Activated CD8-positive, alpha-beta memory T cell treated with anti-CD3 and anti-CD28 coated beads for 48 hours (primary cell): ENCODE data around the gene ADAMTSL5.

ENCODE experiments used
- DNase-seq, 3 experiments: peaks; one replicate each; pipeline ENCODE4 v3.0.0-alpha.2; 2020; ENCODE audit warnings: low read depth in 2 of 3, low spot score in 2 of 3

The ADAMTSL5 gene

GRCh38 chr19:1496714-1497577 is 15.9 kb downstream of the ADAMTSL5 start:
- DNase-seq, result no peak

- no peak for DNase-seq
Measured at GRCh38 chr19:1495799-1496713, 16.8 kb downstream of the ADAMTSL5 start.

GRCh38 chr19:1495051-1495798 is 17.6 kb downstream of the ADAMTSL5 start:
- DNase-seq, result no peak

GRCh38 chr19:1494115-1494815 is 18.6 kb downstream of the ADAMTSL5 start:
- DNase-seq, result no peak

- DNase-seq, result no peak
Measured at GRCh38 chr19:1492474-1493006, 20.3 kb downstream of the ADAMTSL5 start.

- DNase-seq, result no peak
Measured at GRCh38 chr19:1491849-1492170, 21.0 kb downstream of the ADAMTSL5 start.

GRCh38 chr19:1491114-1491848 is 21.5 kb downstream of the ADAMTSL5 start, which contains the start of gene REEP6:
REEP6 (plus strand) TSS chr19:1491181; CDS start chr19:1491270, 89 bp downstream.
- DNase-seq, result no peak

- DNase-seq, result peak; percentile 92 to 97 (median 92)
Measured at GRCh38 chr19:1490311-1491113, 22.3 kb downstream of the ADAMTSL5 start, which contains the start of gene PCSK4. PCSK4 (minus strand) TSS chr19:1490350; CDS start chr19:1490346, 4 bp downstream.

GRCh38 chr19:1489463-1490310 is 23.1 kb downstream of the ADAMTSL5 start:
- DNase-seq, result no peak

GRCh38 chr19:1488282-1488601 is 24.6 kb downstream of the ADAMTSL5 start:
- no peak for DNase-seq

GRCh38 chr19:1487576-1488281 is 25.1 kb downstream of the ADAMTSL5 start:
- DNase-seq, result no peak

GRCh38 chr19:1486720-1487575 is 25.9 kb downstream of the ADAMTSL5 start:
- no peak for DNase-seq

- no peak for DNase-seq
Measured at GRCh38 chr19:1483979-1484428, 28.8 kb downstream of the ADAMTSL5 start.

GRCh38 chr19:1483131-1483978 is 29.5 kb downstream of the ADAMTSL5 start:
- no peak for DNase-seq

- no peak for DNase-seq
Measured at GRCh38 chr19:1482361-1483130, 30.3 kb downstream of the ADAMTSL5 start.
